Prostate gland (tissue), 2 donors: ENCODE measurements around the gene DENND4A. TPM values are rescaled to one million over a fixed set of nuclear protein-coding genes. Genes with fewer than 3 reads are reported as not detected.

Experiments used
- DNase-seq: peaks from one replicate; pipeline ENCODE4 v3.0.0-alpha.2; 2019; ENCODE audit warnings: low spot score
- H3K27ac ChIP-seq, 2 donors: fragments of 200-600 bp; sonication (generic); 2 replicates each; pipeline ENCODE4 v1.5.1; 2017 to 2019
- H3K27me3 ChIP-seq: fragments of 200-600 bp; sonication (generic); replicated peaks from 2 replicates; pipeline ENCODE4 v1.5.1; 2019; ENCODE audit not compliant: insufficient read depth
- H3K36me3 ChIP-seq, 2 donors: fragments of 200-600 bp; sonication (generic); 1 replicate in 1 of 2; 2 replicates in 1 of 2; pipeline versions ENCODE4 v1.5.1 to v1.8.1; 2017 to 2019
- H3K4me1 ChIP-seq: fragments of 200-600 bp; sonication (generic); replicated peaks from 2 replicates; pipeline ENCODE4 v1.5.1; 2019
- H3K4me3 ChIP-seq, 2 donors: fragments of 200-600 bp; sonication (generic); 2 replicates each; pipeline ENCODE4 v1.5.1; 2017 to 2019
- H3K9me3 ChIP-seq: fragments of 200-600 bp; sonication (generic); 2 replicates; pipeline ENCODE4 v1.5.1; 2017
- POLR2A ChIP-seq: fragments of 450-650 bp; IDR thresholded peaks from one replicate; pipeline ENCODE4 v1.6.1; 2016; ENCODE audit warnings: antibody characterized with exemption, mild to moderate bottlenecking
- POLR2AphosphoS5 ChIP-seq: sonication (generic); formaldehyde crosslinking; IDR thresholded peaks from one replicate; pipeline ENCODE4 v1.6.1; 2017; ENCODE audit warnings: antibody characterized with exemption
- WGBS: methylation state at CpG from one replicate; pipeline ENCODE4 v1.1.5; 2018; 5-methylcytosine and 5-hydroxymethylcytosine counted together
- intact Hi-C: fragments of 100-400 bp; cut with DNase I; formaldehyde crosslinking; loops from one replicate; pipeline ENCODE4 v1.14.2; 2022
- total RNA-seq, 2 donors: library from RNA; depleted of rRNA; stranded (reverse); fragments of >200 nt; gene quantifications; one replicate each; pipeline ENCODE4 v1.1.0, GENCODE V29; 2016
- TF ChIP-seq, protein P1 (sequence below), 4 experiments: fragments of 200-600 bp in 2 of 4; fragments of 450-650 bp in 2 of 4; sonication (generic) in 2 of 4; IDR thresholded peaks; 1 replicate in 3 of 4; 2 replicates in 1 of 4; pipeline ENCODE4 v1.5.1; 2016 to 2019; ENCODE audit warnings: antibody characterized with exemption in 4 of 4, mild to moderate bottlenecking in 2 of 4, moderate library complexity in 2 of 4

Gene DENND4A
- total RNA-seq, 2 donors from 2014 or later, result 24.5 to 49.6 TPM

DNA sequence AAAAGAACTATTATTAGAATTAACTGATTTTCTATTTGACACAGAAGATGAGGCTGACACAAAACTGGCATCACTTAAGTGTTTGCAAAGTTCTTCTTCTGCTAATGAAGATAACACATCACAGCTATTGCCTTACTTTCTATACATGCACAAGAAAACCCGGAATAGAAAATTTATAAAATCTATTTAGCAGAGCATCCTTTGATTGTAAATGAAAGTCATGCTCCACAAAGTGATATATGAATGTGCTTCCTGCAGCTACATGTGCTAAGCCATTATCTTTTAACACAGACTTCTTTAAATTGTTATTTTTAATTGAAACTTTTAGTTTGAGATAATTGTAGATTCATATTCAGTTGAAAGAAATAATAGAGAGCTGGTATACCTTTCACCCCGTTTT is 27.0 kb downstream of the DENND4A start:
- no peak overlapping the region for H3K27ac ChIP-seq
- no peaks in the 10 kb centered on the region for H3K9me3 ChIP-seq
- no peaks in the 10 kb centered on the region for H3K4me1 ChIP-seq
- no peak for DNase-seq
- H3K4me3 ChIP-seq, result no peak overlapping the region
- H3K27me3 ChIP-seq, result no peaks in the 10 kb centered on the region
- no peaks in the 10 kb centered on the region for H3K36me3 ChIP-seq
- intact Hi-C loops, result no loop called here
- TF ChIP-seq, protein P1, sequence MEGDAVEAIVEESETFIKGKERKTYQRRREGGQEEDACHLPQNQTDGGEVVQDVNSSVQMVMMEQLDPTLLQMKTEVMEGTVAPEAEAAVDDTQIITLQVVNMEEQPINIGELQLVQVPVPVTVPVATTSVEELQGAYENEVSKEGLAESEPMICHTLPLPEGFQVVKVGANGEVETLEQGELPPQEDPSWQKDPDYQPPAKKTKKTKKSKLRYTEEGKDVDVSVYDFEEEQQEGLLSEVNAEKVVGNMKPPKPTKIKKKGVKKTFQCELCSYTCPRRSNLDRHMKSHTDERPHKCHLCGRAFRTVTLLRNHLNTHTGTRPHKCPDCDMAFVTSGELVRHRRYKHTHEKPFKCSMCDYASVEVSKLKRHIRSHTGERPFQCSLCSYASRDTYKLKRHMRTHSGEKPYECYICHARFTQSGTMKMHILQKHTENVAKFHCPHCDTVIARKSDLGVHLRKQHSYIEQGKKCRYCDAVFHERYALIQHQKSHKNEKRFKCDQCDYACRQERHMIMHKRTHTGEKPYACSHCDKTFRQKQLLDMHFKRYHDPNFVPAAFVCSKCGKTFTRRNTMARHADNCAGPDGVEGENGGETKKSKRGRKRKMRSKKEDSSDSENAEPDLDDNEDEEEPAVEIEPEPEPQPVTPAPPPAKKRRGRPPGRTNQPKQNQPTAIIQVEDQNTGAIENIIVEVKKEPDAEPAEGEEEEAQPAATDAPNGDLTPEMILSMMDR (IDR thresholded peaks at IDR 0.05), result no peak
- TF ChIP-seq POLR2A (no peak), POLR2AphosphoS5 (no peak)
- 66% methylated on average over 2 of the region's 2 CpGs for WGBS

DNA sequence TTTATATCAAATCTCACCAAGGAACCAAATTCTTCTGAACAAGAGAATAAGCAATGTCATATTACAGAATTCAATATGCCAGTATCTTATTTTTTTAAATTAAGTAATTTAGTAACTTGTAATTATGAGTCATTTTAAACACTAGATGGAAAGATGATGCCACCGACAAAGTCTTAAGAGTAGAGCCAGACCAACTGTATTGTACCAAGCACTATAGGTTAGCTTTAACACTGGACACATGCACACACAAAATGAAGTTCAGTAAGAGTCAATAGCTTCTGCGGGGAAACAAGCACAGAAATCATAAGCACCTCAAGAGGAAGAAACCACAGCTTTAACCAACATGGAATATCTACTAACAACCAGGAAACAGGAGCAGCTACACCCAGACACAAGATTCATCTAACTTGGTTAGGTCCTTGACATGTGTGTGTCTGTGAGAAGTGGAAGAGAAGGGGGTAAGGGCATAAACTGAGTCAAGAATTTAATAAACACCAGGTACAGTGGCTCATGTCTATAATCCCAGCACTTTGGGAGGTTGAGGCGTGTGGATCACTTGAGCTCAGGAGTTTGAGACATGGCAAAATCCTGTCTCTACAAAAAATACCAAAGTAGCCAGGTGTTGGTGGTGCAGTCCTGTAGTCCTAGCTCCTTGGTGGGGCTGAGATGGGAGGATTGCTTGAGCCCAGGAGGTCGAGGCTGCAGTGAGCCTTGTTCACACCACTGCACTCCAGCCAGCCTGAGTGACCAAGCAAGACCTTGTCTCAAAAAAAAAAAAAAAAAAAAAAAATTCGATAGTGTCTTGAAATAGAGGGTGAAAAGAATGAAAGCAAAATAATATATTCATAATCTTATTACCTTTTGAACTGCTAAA is 28.9 kb downstream of the DENND4A start:
- Histone ChIP-seq H3K36me3 (no peaks in the 10 kb centered on the region), H3K27me3 (no peaks in the 10 kb centered on the region), H3K4me1 (no peaks in the 10 kb centered on the region), H3K9me3 (no peaks in the 10 kb centered on the region), H3K4me3 (no peak overlapping the region), H3K27ac (no peak overlapping the region)
- intact Hi-C loops, result no loop called here
- WGBS, result 78% methylated on average over 5 of the region's 5 CpGs
- TF ChIP-seq, protein P1 (IDR thresholded peaks at IDR 0.05), result no peak
- TF ChIP-seq POLR2AphosphoS5 (no peak), POLR2A (no peak)
- no peak for DNase-seq

DNA sequence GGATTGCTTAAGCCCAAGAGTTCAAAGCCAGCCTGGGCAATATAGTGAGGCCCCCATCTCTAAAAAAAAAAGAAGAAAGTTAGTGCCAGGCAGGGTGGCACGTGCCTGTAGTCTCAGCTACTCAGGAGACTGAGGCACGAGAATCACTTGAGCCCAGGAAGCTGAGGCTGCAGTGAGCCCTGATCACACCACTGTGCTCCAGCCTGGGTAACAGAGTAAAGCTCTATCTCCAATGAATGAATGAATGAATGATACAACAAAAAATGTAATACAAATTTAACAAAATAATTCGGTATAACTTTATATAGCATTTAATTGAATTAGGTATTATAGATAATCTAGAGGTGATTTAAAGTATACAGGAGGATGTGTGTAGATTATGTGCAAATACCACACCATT is 29.7 kb downstream of the DENND4A start:
- H3K9me3 ChIP-seq, result no peaks in the 10 kb centered on the region
- 93% methylated on average over 3 of the region's 3 CpGs for WGBS
- intact Hi-C loops, result no loop called here
- DNase-seq, result no peak
- H3K36me3 ChIP-seq, result no peaks in the 10 kb centered on the region
- H3K27ac ChIP-seq, result no peak overlapping the region
- no peaks in the 10 kb centered on the region for H3K4me1 ChIP-seq
- no peak overlapping the region for H3K4me3 ChIP-seq
- TF ChIP-seq POLR2AphosphoS5 (no peak), POLR2A (no peak)
- TF ChIP-seq, protein P1 (IDR thresholded peaks at IDR 0.05), result no peak
- no peaks in the 10 kb centered on the region for H3K27me3 ChIP-seq

DNA sequence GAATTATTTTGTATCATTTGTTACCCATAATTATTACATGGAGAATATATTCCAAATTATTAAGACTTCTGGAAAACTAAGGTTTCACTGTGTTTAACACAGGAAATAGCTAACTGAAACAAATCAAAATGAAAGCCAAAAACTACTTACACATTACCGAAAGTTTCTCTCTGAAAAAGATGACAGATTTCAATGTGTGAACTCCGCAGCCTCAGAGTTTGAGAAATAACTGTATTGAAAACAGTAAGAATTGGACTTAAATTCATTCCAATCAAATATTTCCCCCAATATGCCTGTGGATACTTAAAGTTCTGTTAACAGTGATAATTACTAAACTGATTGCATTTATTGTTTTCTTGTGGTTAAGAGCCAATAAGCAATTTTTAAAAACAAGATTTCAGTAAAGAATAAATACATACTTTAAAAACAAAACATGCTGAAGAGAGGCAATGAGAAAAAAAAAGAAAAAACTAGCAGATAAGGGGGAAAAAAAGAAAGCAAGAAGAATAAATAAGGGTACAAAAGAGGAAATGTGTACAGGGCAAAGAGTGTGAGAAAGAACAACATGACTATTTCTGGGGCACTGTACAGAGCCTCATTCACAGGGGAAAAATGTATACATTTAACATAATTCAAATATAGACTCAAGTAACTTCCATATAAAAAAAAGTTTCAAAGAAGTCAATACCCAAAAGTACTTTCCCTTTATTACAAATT is 30.7 kb downstream of the DENND4A start:
- Histone ChIP-seq H3K27ac (no peak overlapping the region), H3K4me1 (no peaks in the 10 kb centered on the region), H3K4me3 (no peak overlapping the region), H3K27me3 (no peaks in the 10 kb centered on the region), H3K9me3 (no peaks in the 10 kb centered on the region), H3K36me3 (no peaks in the 10 kb centered on the region)
- TF ChIP-seq, protein P1 (IDR thresholded peaks at IDR 0.05), result no peak
- TF ChIP-seq POLR2A (no peak), POLR2AphosphoS5 (no peak)
- intact Hi-C loops, result no loop called here
- whole genome bisulfite sequencing, result 94% methylated on average over 2 of the region's 2 CpGs
- no peak for DNase-seq
